ENCODE measurements around the gene CCDC141. TPM values are rescaled to one million over a fixed set of nuclear protein-coding genes. Genes with fewer than 3 reads are reported as not detected.

Gene CCDC141
- total and polyA plus RNA-seq, 3 donors from 2014 or later = 2.2 to 25.9 (median 17.8) TPM

DNA sequence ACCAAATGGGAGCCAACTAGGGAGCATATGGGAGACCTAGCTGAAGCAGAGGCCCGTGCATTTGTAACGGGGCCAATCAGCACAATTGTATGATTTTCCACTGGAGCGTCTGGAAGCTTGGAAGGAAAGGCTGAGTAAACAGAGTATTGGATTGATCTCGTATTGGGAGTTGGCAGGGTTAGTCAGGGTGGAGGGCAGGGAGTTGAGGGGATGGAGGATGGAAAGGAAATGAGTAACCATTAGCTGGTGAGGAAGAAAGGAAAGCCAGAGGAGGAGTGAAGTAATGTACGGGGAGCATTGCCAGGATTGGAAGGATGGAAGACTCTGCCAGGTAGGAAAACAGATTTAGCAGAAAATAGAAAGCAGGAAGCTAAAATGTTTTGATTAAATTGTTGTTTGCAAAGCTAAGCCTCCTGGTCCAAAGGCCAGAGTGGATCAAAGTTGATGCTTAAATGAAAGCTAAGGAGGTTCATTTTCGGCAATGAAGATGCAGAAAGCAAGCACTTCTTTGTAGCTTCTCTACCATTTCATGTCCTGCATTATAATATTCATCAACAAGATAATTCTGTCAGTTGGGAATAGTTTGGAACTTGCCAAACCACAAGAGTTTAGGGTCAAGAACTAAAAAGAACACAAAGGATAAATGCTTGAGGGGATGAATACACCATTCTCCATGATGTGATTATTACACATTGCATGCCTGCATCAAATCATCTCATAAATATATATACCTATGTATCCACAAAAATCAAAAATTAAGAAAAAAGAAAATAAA, 167.1 kb downstream of the CCDC141 start:
- 39 to 55% methylated on average over 6 of the region's 6 CpGs for WGBS, 2 donors
- intact Hi-C loops (cut with DNase I; ENCODE audit: low total_unique reads) = no loop called here
- H3K36me3 ChIP-seq (ENCODE audit: low read depth, missing control alignments) = no peaks in the 10 kb centered on the region
- H3K9me3 ChIP-seq = no peaks in the 10 kb centered on the region
- no peak overlapping the region for H3K4me3 ChIP-seq
- no peaks in the 10 kb centered on the region for H3K4me1 ChIP-seq
- H3K27me3 ChIP-seq = no peaks in the 10 kb centered on the region
- no peak for TF ChIP-seq POLR2A (IDR thresholded peaks at IDR 0.05)
- TF ChIP-seq, protein P1, sequence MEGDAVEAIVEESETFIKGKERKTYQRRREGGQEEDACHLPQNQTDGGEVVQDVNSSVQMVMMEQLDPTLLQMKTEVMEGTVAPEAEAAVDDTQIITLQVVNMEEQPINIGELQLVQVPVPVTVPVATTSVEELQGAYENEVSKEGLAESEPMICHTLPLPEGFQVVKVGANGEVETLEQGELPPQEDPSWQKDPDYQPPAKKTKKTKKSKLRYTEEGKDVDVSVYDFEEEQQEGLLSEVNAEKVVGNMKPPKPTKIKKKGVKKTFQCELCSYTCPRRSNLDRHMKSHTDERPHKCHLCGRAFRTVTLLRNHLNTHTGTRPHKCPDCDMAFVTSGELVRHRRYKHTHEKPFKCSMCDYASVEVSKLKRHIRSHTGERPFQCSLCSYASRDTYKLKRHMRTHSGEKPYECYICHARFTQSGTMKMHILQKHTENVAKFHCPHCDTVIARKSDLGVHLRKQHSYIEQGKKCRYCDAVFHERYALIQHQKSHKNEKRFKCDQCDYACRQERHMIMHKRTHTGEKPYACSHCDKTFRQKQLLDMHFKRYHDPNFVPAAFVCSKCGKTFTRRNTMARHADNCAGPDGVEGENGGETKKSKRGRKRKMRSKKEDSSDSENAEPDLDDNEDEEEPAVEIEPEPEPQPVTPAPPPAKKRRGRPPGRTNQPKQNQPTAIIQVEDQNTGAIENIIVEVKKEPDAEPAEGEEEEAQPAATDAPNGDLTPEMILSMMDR (IDR thresholded peaks at IDR 0.05) = no peak
- no peak for DNase-seq
- H3K27ac ChIP-seq = no peak overlapping the region

DNA sequence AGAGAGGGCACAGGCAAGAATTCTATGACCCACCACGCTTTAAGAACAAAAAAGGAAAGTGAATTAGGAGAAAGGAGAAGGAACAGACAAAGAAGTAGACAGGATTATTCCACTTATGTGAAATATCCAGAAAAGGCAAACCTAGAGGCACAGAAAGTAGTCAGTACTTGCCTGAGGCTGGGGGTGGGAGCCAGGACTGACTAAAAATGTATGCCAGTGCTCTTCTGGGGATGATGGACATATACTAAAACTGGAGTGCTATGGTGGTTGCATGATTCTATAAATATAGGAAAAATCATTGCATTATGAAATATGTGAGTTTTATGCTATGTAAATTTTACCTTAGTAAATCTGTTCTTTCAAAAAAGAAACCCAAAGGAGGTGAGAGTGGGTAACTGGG, 168.9 kb downstream of the CCDC141 start:
- no peak overlapping the region for H3K4me3 ChIP-seq
- TF ChIP-seq, protein P1 (IDR thresholded peaks at IDR 0.05) = no peak
- TF ChIP-seq POLR2A (IDR thresholded peaks at IDR 0.05) = no peak
- intact Hi-C loops (cut with DNase I; ENCODE audit: low total_unique reads) = no loop called here
- H3K36me3 ChIP-seq (ENCODE audit: low read depth, missing control alignments) = no peaks in the 10 kb centered on the region
- WGBS, 2 donors = 70 to 95% methylated on average over 1 of the region's 1 CpG
- no peak for DNase-seq
- no peaks in the 10 kb centered on the region for H3K27me3 ChIP-seq
- no peak overlapping the region for H3K27ac ChIP-seq
- H3K9me3 ChIP-seq = no peaks in the 10 kb centered on the region
- no peaks in the 10 kb centered on the region for H3K4me1 ChIP-seq

DNA sequence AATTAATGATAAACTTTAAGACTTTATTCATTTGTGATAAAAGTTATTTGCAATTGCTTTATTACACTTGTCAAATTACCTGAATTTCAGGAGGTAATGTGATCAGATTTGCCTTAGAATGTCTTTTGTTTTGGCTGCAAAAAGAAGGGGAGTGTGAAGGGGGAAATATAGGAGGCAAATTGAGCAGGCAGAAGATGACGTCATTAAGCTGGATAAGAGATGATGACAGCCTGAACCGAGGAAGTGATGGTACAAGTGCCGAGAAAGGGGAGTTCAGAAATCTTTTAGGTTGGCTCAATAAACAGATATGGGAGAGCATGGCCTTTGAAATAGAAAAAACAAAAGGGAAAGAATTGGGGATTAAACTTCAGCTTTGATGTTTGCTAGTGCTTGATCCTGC, 169.7 kb downstream of the CCDC141 start:
- no peak for TF ChIP-seq POLR2A (IDR thresholded peaks at IDR 0.05)
- TF ChIP-seq, protein P1 (IDR thresholded peaks at IDR 0.05) = no peak
- Histone ChIP-seq H3K4me1 (no peaks in the 10 kb centered on the region), H3K27me3 (no peaks in the 10 kb centered on the region), H3K4me3 (no peak overlapping the region), H3K27ac (no peak overlapping the region), H3K9me3 (no peaks in the 10 kb centered on the region), H3K36me3 (ENCODE audit: low read depth, missing control alignments) (no peaks in the 10 kb centered on the region)
- WGBS, 2 donors = 82% methylated on average over 3 of the region's 3 CpGs
- intact Hi-C loops (cut with DNase I; ENCODE audit: low total_unique reads) = no loop called here
- no peak for DNase-seq

DNA sequence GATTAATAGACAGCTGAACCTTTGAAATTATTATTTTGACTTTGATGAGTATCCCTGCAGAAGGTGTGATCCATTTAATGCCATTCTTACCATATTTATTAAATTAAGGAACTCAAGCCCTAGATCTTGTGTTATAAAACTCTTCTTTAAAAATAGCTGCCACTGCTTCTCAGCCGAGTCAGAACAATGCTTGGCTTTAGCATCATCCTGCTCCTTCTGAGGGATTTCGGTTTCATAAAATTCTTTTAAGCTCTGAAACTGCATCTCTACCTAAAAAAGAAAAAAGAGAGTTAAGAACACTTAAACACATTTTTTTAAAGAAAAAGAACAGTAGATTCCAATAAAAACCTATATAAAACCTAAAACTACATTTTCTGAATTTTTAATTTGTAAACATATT, 172.1 kb downstream of the CCDC141 start:
- DNase-seq = no peak
- Histone ChIP-seq H3K36me3 (ENCODE audit: low read depth, missing control alignments) (no peaks in the 10 kb centered on the region), H3K4me3 (no peak overlapping the region), H3K27me3 (no peaks in the 10 kb centered on the region), H3K27ac (no peak overlapping the region), H3K9me3 (no peaks in the 10 kb centered on the region), H3K4me1 (no peaks in the 10 kb centered on the region)
- no peak for TF ChIP-seq POLR2A (IDR thresholded peaks at IDR 0.05)
- TF ChIP-seq, protein P1 (IDR thresholded peaks at IDR 0.05) = no peak
- intact Hi-C loops (cut with DNase I; ENCODE audit: low total_unique reads) = no loop called here
- 64 to 85% methylated on average over 2 of the region's 2 CpGs for WGBS, 2 donors

Data from testis (tissue), 3 donors.